KMS-11 (cell line): ENCODE data around the gene NDUFAF7.
"Not testable (repeated sequence)": the region's sequence is repeated elsewhere in the genome, so short reads cannot be mapped to it uniquely, and the experiment has no call there.

Experiments used
- H2AFZ ChIP-seq: fragments of 200-600 bp; sonication (generic); 2 replicates; pipeline ENCODE4 v1.6.1; 2016; ENCODE audit warnings: antibody characterized with exemption, mixed run types, low read depth
- H3K27ac ChIP-seq: fragments of 200-600 bp; sonication (generic); 2 replicates; pipeline ENCODE4 v1.6.1; 2016; ENCODE audit warnings: mild to moderate bottlenecking, mixed run types
- H3K27me3 ChIP-seq: fragments of 200-600 bp; sonication (generic); 2 replicates; pipeline ENCODE4 v1.6.1; 2017; ENCODE audit warnings: mild to moderate bottlenecking, low read depth, mixed run types, moderate library complexity; ENCODE audit not compliant: insufficient read depth
- H3K36me3 ChIP-seq: fragments of 200-600 bp; sonication (generic); 2 replicates; pipeline ENCODE4 v1.6.1; 2017; ENCODE audit warnings: mild to moderate bottlenecking, mixed run types; ENCODE audit not compliant: insufficient read depth
- H3K4me1 ChIP-seq: fragments of 200-600 bp; sonication (generic); 2 replicates; pipeline ENCODE4 v1.6.1; 2016; ENCODE audit warnings: mild to moderate bottlenecking, low read depth, mixed run types; ENCODE audit not compliant: poor library complexity, severe bottlenecking
- H3K4me2 ChIP-seq: fragments of 200-600 bp; sonication (generic); 2 replicates; pipeline ENCODE4 v1.7.0; 2016; ENCODE audit warnings: mild to moderate bottlenecking, mixed run types
- H3K4me3 ChIP-seq: fragments of 200-600 bp; sonication (generic); IDR thresholded peaks from 2 replicates; pipeline ENCODE4 v1.6.1; 2017; ENCODE audit warnings: low read depth, low read length, mixed read lengths; ENCODE audit not compliant: insufficient read depth
- H3K79me2 ChIP-seq: fragments of 200-600 bp; sonication (generic); 2 replicates; pipeline ENCODE4 v1.6.1; 2016; ENCODE audit warnings: low read depth, mixed run types; ENCODE audit not compliant: insufficient read depth
- H3K9ac ChIP-seq: fragments of 200-600 bp; sonication (generic); 2 replicates; pipeline ENCODE4 v1.6.1; 2016; ENCODE audit warnings: mild to moderate bottlenecking, mixed run types
- H4K20me1 ChIP-seq: fragments of 200-600 bp; sonication (generic); 2 replicates; pipeline ENCODE4 v1.6.1; 2016; ENCODE audit warnings: mild to moderate bottlenecking, mixed run types; ENCODE audit not compliant: insufficient read depth
- TF ChIP-seq, protein P1 (sequence below): fragments of 200-600 bp; sonication (generic); conservative IDR thresholded peaks from 2 replicates; pipeline ENCODE4 v1.6.1; 2017; ENCODE audit warnings: low read depth, mild to moderate bottlenecking, antibody characterized with exemption, low read length, moderate library complexity, mixed read lengths

The NDUFAF7 gene

DNA sequence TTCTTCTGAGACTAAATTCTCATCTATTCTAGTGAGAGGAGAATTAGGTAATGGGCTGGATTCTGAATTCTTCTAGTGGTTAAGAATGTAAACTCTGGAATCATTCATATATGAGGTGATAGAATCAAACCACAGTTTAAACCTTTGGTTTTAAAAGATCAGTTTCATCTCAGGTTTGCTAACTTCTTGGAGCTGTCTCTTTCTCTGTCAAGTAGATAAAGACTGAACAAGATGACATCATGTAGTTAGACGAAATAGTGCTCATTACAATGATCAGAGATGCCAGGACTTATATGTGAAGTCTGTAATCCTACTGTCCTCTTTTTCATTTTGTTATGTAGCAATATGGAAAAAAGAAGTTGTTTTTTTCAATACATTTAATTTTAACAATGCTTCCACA lies 30.2 kb upstream of the NDUFAF7 start:
- H3K27ac ChIP-seq, result no peak overlapping the region
- H3K36me3 ChIP-seq, result peaks cover 11% of the 10 kb centered on the region; the same call in 1 of the 2 replicates
- TF ChIP-seq, protein P1, sequence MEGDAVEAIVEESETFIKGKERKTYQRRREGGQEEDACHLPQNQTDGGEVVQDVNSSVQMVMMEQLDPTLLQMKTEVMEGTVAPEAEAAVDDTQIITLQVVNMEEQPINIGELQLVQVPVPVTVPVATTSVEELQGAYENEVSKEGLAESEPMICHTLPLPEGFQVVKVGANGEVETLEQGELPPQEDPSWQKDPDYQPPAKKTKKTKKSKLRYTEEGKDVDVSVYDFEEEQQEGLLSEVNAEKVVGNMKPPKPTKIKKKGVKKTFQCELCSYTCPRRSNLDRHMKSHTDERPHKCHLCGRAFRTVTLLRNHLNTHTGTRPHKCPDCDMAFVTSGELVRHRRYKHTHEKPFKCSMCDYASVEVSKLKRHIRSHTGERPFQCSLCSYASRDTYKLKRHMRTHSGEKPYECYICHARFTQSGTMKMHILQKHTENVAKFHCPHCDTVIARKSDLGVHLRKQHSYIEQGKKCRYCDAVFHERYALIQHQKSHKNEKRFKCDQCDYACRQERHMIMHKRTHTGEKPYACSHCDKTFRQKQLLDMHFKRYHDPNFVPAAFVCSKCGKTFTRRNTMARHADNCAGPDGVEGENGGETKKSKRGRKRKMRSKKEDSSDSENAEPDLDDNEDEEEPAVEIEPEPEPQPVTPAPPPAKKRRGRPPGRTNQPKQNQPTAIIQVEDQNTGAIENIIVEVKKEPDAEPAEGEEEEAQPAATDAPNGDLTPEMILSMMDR, result no peak

DNA sequence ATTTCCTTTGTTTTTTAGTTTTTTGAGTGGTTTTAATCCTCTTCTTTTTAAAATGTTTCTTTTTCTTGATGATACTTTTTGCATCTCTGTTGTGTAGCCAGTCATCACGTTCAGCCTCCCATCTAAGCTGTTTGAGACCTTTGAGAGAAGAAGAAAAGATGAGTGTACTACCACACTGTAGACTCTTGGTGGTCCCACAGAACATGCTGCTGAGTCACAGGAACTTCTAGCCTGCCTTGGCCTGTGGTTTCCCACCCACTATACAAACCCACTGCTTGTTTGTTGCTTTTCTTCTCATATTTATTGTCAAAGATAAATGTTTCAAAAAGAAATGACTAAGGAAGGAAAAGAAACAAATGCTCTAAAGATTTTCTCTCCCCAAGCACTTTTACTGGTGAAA lies 29.7 kb upstream of the NDUFAF7 start:
- Histone ChIP-seq H3K27ac (0 out of 2 replicates have a peak overlapping the region, but pooled peaks have one; percentile 8), H3K4me3 (no peak overlapping the region), H3K9ac (no peak overlapping the region), H3K36me3 (peaks cover 17% of the 10 kb centered on the region; the same call in 1 of the 2 replicates), H3K27me3 (no peaks in the 10 kb centered on the region), H3K4me1 (peaks cover 13% of the 10 kb centered on the region), H2AFZ (no peak overlapping the region), H3K79me2 (peaks cover 34% of the 10 kb centered on the region), H3K4me2 (no peak overlapping the region), H4K20me1 (no peaks in the 10 kb centered on the region)
- TF ChIP-seq, protein P1, result no peak

More for the DNA sequence above, 30.2 kb upstream of the NDUFAF7 start:
- H3K79me2 ChIP-seq, result peaks cover 32% of the 10 kb centered on the region
- no peak overlapping the region for H2AFZ ChIP-seq
- H3K4me2 ChIP-seq, result no peak overlapping the region
- no peaks in the 10 kb centered on the region for H3K27me3 ChIP-seq
- no peak overlapping the region for H3K9ac ChIP-seq
- peaks cover 13% of the 10 kb centered on the region for H3K4me1 ChIP-seq
- no peak overlapping the region for H3K4me3 ChIP-seq
- no peaks in the 10 kb centered on the region for H4K20me1 ChIP-seq

DNA sequence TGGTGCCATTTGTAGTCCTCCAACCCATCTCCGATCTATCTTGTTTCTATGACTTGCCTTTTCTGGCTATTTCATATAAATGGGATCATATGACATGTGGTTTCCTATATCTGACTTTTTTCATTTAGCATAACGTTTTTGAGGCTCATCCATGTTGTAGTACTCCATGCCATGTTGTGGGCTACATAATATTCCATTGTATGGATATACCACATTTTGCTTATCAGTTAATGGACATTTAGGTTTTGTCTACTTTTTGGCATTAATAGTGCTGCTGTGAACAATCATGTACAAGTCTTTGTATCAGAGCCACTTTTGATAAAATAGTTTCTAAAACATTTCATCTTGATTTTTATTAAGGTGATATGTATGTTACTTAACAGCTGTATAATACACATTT lies 27.8 kb upstream of the NDUFAF7 start:
- H4K20me1 ChIP-seq, result no peaks in the 10 kb centered on the region
- no peak overlapping the region for H3K4me3 ChIP-seq
- peaks cover 17% of the 10 kb centered on the region; the same call in 1 of the 2 replicates for H3K36me3 ChIP-seq
- H3K27ac ChIP-seq, result no peak overlapping the region
- no peak overlapping the region for H3K4me2 ChIP-seq
- no peak overlapping the region for H3K9ac ChIP-seq
- H3K4me1 ChIP-seq, result no peaks in the 10 kb centered on the region
- H3K79me2 ChIP-seq, result peaks cover 24% of the 10 kb centered on the region; the same call in 1 of the 2 replicates
- no peak overlapping the region for H2AFZ ChIP-seq
- H3K27me3 ChIP-seq, result no peaks in the 10 kb centered on the region
- TF ChIP-seq, protein P1, result no peak

DNA sequence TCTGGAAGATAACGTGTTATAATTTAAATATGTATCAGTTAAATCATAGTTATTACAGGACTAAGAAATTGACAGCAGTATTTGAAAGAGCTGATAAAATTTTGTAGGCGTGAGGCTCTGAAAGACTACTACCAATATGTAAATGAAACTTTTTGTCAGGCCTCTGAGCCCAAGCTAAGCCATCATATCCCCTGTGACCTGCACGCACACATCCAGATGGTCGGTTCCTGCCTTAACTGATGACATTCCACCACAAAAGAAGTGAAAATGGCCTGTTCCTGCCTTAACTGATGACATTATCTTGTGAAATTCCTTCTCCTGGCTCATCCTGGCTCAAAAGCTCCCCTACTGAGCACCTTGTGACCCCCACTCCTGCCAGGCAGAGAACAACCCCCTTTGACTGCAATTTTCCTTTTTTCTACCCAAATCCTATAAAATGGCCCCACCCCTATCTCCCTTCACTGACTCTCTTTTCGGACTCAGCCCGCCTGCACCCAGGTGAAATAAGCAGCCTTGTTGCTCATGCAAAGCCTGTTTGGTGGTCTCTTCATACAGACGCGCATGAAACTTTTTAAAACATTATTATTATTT lies 26.3 kb upstream of the NDUFAF7 start:
- H3K27me3 ChIP-seq, H3K9ac ChIP-seq, H3K4me2 ChIP-seq, H4K20me1 ChIP-seq, H2AFZ ChIP-seq, H3K4me3 ChIP-seq, H3K4me1 ChIP-seq, H3K27ac ChIP-seq: not testable (repeated sequence)
- Histone ChIP-seq H3K36me3 (peaks cover 25% of the 10 kb centered on the region; the same call in 1 of the 2 replicates), H3K79me2 (peaks cover 22% of the 10 kb centered on the region; the same call in 1 of the 2 replicates)

DNA sequence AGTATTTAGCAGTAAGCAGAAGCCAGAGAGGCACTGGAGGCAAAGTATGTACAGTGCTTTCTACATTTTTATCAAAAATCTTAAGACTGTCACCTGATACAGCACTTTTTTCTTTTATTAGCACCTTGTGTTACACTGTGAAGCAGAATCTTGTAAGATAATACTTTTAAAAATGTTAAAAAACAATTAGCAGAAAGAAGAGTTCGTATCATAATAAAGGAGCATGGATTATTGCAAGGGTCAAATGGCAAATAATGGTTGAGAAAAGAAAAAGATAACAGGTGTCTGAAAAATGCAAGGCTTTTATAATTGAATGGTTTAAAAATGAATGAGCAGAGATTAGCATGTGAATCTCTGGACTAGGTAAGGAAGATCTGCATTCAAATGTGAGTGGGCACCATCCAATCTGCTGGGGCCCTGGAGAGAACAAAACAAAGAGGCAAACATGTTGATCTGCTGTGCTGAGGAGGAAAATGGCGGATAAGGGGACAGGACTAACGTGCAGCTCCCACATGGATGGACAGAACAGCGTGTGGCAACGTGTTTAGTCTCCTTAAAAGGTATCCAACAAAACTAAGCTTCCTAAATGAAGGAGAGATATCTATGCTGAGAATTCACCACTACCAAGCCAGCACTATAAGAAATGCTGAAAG lies 25.6 kb upstream of the NDUFAF7 start:
- Histone ChIP-seq H3K9ac (no peak overlapping the region), H3K4me2 (no peak overlapping the region), H3K4me3 (no peak overlapping the region), H3K79me2 (peaks cover 22% of the 10 kb centered on the region; the same call in 1 of the 2 replicates), H2AFZ (no peak overlapping the region), H3K27me3 (no peaks in the 10 kb centered on the region), H4K20me1 (no peaks in the 10 kb centered on the region), H3K4me1 (no peaks in the 10 kb centered on the region), H3K27ac (no peak overlapping the region), H3K36me3 (peaks cover 25% of the 10 kb centered on the region; the same call in 1 of the 2 replicates)
- TF ChIP-seq, protein P1, result no peak

DNA sequence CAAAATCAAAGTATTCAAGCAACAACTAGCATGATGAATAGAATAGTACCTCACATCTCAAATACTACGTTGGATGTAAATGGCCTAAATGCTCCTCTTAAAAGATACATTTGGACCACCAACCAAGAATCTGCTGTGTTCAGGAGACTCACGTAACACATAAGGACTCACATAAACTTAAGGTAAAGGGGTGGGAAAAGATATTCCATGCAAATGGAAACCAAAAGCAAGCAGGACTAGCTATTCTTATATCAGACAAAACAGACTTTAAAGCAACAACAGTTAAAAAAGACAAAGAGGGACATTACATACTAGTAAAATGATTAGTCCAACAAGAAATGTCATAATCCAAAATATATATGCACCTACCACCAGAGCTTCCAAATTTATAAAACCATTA lies 24.7 kb upstream of the NDUFAF7 start:
- H3K4me1 ChIP-seq, H4K20me1 ChIP-seq: not testable (repeated sequence)
- peaks cover 22% of the 10 kb centered on the region; the same call in 1 of the 2 replicates for H3K79me2 ChIP-seq

More for the DNA sequence above, 24.7 kb upstream of the NDUFAF7 start:
- not testable (repeated sequence) for H3K27ac ChIP-seq, H3K4me3 ChIP-seq, H3K9ac ChIP-seq, H3K4me2 ChIP-seq, H3K27me3 ChIP-seq, H2AFZ ChIP-seq
- H3K36me3 ChIP-seq, result peaks cover 25% of the 10 kb centered on the region; the same call in 1 of the 2 replicates
